Epithelial cell of esophagus (primary cell): ENCODE measurements around the gene ZNF436.

Experiments used
- DNase-seq: peaks from one replicate; pipeline ENCODE4 v3.0.0; 2010; ENCODE audit warnings: low read depth
- H3K4me3 ChIP-seq: 2 replicates; pipeline ENCODE4 v1.5.1; 2011; ENCODE audit warnings: mild to moderate bottlenecking, low read length, control low read depth
- TF ChIP-seq, protein P1 (sequence below): IDR thresholded peaks from 2 replicates; pipeline ENCODE4 v1.5.1; 2011; ENCODE audit warnings: low read depth, mild to moderate bottlenecking, low read length, control low read depth, inconsistent platforms; ENCODE audit not compliant: insufficient read depth; ENCODE audit errors: missing control alignments

Gene ZNF436

DNA sequence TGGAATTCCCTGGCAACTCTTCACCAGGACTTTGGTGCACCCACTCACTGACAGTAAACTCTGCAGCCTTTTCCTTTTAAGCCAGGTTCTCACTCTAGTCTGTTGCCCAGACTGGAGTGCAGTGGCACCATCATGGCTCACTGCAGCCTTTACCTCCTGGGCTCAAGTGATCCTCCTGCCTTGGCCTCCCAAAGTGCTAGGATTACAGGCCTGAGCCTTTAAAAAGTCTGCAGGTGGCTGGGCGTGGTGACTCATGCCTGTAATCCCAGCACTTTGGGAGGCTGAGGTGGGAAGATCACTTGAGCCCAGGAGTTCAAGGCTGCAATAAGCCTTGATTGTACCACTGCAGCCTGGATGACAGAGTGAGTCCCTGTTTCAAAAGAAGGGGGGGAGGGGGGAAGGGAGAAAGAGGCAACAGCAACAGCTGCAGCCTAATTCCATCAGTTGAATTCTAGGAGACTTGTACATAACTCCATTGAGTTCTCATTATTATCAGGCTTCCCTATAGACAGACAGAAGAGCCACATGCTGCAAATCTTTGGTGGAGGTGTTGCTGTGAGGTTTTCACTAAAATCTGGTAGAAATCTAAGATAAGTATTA, 17.4 kb downstream of the ZNF436 start:
- TF ChIP-seq, protein P1, sequence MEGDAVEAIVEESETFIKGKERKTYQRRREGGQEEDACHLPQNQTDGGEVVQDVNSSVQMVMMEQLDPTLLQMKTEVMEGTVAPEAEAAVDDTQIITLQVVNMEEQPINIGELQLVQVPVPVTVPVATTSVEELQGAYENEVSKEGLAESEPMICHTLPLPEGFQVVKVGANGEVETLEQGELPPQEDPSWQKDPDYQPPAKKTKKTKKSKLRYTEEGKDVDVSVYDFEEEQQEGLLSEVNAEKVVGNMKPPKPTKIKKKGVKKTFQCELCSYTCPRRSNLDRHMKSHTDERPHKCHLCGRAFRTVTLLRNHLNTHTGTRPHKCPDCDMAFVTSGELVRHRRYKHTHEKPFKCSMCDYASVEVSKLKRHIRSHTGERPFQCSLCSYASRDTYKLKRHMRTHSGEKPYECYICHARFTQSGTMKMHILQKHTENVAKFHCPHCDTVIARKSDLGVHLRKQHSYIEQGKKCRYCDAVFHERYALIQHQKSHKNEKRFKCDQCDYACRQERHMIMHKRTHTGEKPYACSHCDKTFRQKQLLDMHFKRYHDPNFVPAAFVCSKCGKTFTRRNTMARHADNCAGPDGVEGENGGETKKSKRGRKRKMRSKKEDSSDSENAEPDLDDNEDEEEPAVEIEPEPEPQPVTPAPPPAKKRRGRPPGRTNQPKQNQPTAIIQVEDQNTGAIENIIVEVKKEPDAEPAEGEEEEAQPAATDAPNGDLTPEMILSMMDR, result no peak
- DNase-seq, result no peak
- no peak overlapping the region for H3K4me3 ChIP-seq

DNA sequence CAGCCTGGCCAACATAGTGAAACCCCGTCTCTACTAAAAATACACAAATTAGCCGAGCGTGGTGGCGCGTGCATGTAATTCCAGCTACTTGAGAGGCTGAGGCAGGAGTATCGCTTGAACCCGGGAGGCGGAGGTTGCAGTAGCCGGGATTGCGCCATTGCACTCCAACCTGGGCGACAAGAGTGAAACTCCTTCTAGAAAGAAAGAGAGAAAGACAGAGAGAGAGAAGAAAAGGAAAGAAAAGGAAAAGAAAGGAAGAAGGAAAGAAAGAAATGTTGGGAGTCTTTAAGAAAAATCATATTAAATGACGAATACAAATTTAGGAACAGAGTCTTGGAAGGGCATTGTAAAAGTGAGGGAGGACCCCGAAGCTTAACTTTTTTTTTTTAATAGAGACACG, 23.7 kb downstream of the ZNF436 start:
- no peak overlapping the region for H3K4me3 ChIP-seq
- no peak for DNase-seq

DNA sequence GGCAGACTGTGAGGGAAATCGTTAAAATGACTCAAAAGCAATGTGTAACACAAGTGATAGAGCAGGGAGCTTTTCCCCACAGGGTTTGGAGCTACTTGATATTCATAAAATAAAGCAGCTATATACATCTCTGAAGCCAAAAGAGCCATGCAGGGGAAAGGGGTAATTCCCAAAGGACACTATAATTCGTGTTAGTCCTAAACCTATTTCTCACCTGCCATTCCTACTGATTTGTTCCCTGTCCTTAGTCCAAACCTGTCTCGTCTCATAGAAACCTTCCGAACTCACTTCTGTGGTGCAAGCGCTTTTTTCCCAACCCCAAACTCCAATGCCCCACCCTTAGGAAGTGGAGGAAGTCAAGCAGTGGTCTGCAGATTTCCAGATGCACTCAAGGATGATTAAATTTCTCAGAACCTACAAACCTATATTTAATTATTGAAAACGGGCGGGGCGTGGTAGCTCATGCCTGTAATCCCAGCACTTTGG, 24.6 kb downstream of the ZNF436 start:
- no peak for DNase-seq
- H3K4me3 ChIP-seq, result peak overlapping the region; percentile 80
- TF ChIP-seq, protein P1, result no peak

More for the DNA sequence above, 23.7 kb downstream of the ZNF436 start:
- TF ChIP-seq, protein P1, result no peak

DNA sequence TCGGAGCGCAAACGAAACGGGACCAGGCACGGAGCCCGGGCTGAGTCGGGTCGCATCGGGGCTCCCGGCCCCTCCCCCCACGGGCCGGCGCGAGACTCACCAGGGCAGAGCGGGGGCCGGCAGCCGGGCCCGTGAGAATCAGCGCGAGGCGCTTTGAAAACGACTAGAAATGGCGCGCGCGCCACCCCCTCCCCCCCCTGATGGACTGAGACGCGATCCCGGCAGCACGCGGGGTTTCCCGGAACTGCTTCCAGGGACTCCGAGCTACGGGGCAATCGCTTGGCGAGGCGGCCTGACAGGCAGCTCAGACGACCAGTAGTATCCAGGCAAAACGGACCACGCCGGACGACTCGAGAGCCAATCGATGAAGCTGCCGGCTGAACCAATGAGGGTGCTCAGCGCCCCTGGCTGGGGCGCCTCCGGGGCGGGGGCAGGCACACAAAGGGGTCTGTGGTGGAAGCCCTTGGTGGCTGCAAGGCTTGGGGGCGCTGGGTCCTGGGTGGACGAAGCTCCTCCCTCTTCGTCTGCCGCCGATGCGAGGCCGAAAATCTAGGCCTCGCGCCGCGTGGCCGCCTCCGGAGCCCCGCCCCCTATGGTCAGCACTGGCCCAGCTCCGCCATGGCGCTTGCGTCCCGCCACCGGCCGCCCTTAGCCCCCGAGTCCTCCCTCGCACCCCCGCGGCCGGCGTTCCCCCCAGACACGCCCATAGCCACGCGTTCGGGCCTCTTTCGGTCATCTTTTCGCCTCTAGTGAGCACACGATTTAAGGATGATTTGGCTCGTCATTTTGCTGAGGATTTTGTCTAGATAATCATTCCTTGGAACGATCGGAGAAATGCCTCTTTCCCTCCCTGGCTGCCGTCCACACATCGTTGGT, 25.3 kb downstream of the ZNF436 start, which contains the start of gene HNRNPR:
HNRNPR (minus strand) TSS at position 174 of the 876 bp plus-strand sequence. CDS start 3,276 bp downstream, outside the sequence.
- DNase-seq, result peak; percentile 100
- H3K4me3 ChIP-seq, result peak within 1 kb of the TSS; percentile 80
- TF ChIP-seq, protein P1, result no peak

DNA sequence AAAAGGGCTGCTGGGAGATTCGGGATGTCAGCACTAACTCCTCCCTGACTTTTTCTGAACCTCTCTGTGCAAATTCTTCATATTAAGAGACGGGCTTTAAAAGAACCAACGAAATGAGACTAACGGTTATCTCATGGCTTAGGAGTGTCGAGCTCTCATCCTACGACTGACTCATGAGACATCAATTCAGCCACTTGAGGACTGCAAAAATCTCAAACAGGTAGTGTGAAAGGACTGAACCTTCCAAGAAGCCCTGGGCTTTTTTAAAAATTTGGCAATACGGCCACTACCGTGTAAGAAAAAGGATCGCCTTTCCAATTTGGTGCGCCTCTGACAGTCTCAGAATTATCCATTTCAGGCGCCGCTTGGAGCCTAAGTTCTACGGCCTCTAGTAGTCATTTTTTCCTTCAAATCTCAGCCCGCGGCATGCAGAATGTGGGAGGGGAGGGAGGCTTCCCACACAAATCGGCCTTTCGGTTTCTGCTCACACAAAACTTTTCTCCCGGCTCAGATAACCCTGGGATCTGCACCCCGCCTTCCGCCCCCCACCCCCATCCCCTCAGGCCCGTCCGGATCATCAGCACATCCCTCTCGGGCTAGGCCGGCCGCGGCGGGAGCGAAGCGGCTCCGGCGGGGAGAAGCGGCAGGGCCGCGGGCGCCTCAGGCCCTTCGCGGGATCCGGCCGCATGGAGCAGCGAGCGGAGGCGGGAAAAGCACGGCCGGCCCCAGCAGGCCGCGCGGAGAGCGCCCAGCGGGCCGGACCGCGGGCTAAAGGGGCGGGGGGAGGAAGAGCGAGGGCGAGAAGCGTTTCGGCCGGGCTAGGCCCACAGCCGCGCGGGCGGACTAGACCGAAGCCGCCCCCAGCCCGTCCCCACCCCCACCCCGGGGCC, 26.2 kb downstream of the ZNF436 start:
- TF ChIP-seq, protein P1, result no peak
- H3K4me3 ChIP-seq, result peak overlapping the region; percentile 80
- DNase-seq, result peak; percentile 73

DNA sequence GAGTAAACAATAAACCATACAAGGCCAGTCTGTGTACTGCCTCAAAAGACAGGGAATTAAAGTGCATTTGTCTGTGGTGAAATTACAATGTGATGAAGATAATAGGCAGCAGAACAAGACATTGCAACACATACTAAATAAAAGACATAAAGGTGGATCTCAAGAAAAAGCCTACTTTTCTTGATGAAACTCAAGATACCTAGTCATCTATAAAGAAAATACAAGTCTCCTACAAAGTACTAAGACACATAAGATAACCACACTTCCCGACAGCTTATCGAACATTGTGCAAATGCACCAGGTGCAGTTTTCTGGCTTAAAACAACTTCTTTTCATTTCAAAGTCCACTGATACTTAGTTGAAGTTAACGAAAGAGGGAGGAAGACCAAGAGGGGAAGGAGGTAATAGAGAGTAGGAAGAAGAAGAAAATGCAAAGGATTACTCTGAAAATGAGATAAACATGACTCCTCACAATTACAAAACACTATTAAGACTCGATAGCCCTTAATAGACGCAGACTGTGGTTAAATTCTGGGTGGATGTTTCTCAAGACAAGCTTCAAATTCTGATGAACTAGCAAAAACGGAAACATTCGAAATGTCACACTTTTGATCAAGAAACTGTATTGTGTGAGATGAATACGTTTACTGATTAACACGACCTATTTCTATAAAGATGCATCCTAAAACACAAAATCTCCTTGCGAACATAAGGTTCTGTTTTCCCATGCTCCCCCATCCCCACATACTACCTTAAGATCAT, 27.5 kb downstream of the ZNF436 start:
- DNase-seq, result no peak
- TF ChIP-seq, protein P1, result no peak
- peak overlapping the region; percentile 80 for H3K4me3 ChIP-seq
